Neural cell (in vitro differentiated cells): ENCODE measurements around the gene RASAL1.

Experiments
- CTCF ChIP-seq: fragments of 450-650 bp; IDR thresholded peaks from 2 replicates; pipeline ENCODE4 v1.5.1; 2014; ENCODE audit warnings: antibody characterized with exemption, mild to moderate bottlenecking, moderate library complexity; ENCODE audit not compliant: poor library complexity, severe bottlenecking
- EP300 ChIP-seq: fragments of 450-650 bp; conservative IDR thresholded peaks from 2 replicates; pipeline ENCODE4 v1.6.1; 2014; ENCODE audit warnings: antibody characterized with exemption, mild to moderate bottlenecking, moderate library complexity; ENCODE audit not compliant: poor library complexity, severe bottlenecking
- EZH2 ChIP-seq: fragments of 200-600, 300-800 bp; shearing (Covaris generic), sonication (generic); IDR thresholded peaks from 2 replicates; pipeline ENCODE4 v1.6.1; 2014; ENCODE audit warnings: antibody characterized with exemption, low read length, borderline replicate concordance, mild to moderate bottlenecking; ENCODE audit not compliant: insufficient read depth, poor library complexity, severe bottlenecking
- MXI1 ChIP-seq: fragments of 450-650 bp; conservative IDR thresholded peaks from 2 replicates; pipeline ENCODE4 v1.6.1; 2014; ENCODE audit warnings: antibody characterized with exemption, mild to moderate bottlenecking; ENCODE audit not compliant: poor library complexity, severe bottlenecking
- POLR2AphosphoS5 ChIP-seq: IDR thresholded peaks from 2 replicates; pipeline ENCODE4 v1.6.1; 2012
- RAD21 ChIP-seq: fragments of 450-650 bp; conservative IDR thresholded peaks from 2 replicates; pipeline ENCODE4 v1.6.1; 2014; ENCODE audit warnings: antibody characterized with exemption, mild to moderate bottlenecking, moderate library complexity
- REST ChIP-seq: IDR thresholded peaks from 2 replicates; pipeline ENCODE4 v1.6.1; 2012; ENCODE audit warnings: borderline replicate concordance
- TAF1 ChIP-seq: IDR thresholded peaks from 2 replicates; pipeline ENCODE4 v1.6.1; 2012; ENCODE audit warnings: low read depth

- TF ChIP-seq CTCF (no peak), REST (no peak), EZH2 (no peak), MXI1 (no peak), EP300 (no peak), TAF1 (no peak), RAD21 (no peak), POLR2AphosphoS5 (no peak)
Measured at GRCh38 chr12:113165521-113166450, 30.2 kb upstream of the RASAL1 start.
